Mesendoderm (in vitro differentiated cells): ENCODE measurements around the gene APP. TPM values are rescaled to one million over a fixed set of nuclear protein-coding genes. Genes with fewer than 3 reads are reported as not detected.

Source experiments
- DNase-seq: peaks from one replicate; pipeline ENCODE4 v3.0.0; 2013
- H2AK5ac ChIP-seq: 2 replicates; pipeline ENCODE4 v1.6.1; 2013; ENCODE audit warnings: low read length, inconsistent platforms
- H2BK120ac ChIP-seq: 2 replicates; pipeline ENCODE4 v1.6.1; 2013; ENCODE audit warnings: low read depth, mild to moderate bottlenecking, low read length, moderate library complexity, mixed read lengths
- H2BK15ac ChIP-seq: replicated peaks from 2 replicates; pipeline ENCODE4 v1.6.1; 2013; ENCODE audit warnings: low read depth, mild to moderate bottlenecking, moderate library complexity
- H2BK5ac ChIP-seq: 2 replicates; pipeline ENCODE4 v1.6.1; 2013; ENCODE audit warnings: low read length, inconsistent platforms
- H3K18ac ChIP-seq: 2 replicates; pipeline ENCODE4 v1.6.1; 2013; ENCODE audit warnings: mild to moderate bottlenecking, low read length, mixed read lengths
- H3K23ac ChIP-seq: one replicate; pipeline ENCODE4 v1.6.1; 2013; ENCODE audit warnings: low read length
- H3K27ac ChIP-seq: 2 replicates; pipeline ENCODE4 v1.5.1; 2013; ENCODE audit warnings: low read depth, mild to moderate bottlenecking, inconsistent platforms, low read length, moderate library complexity
- H3K27me3 ChIP-seq: 2 replicates; pipeline ENCODE4 v1.6.1; 2013; ENCODE audit warnings: low read length, control low read depth, mild to moderate bottlenecking, inconsistent platforms; ENCODE audit not compliant: insufficient read depth, poor library complexity
- H3K36me3 ChIP-seq: 2 replicates; pipeline ENCODE4 v1.6.1; 2013; ENCODE audit warnings: low read length, inconsistent platforms; ENCODE audit not compliant: control insufficient read depth, insufficient read depth
- H3K4ac ChIP-seq: one replicate; pipeline ENCODE4 v1.6.1; 2013; ENCODE audit warnings: low read depth, mild to moderate bottlenecking, low read length, moderate library complexity
- H3K4me1 ChIP-seq: 2 replicates; pipeline ENCODE4 v1.6.1; 2013; ENCODE audit warnings: low read depth, low read length, inconsistent platforms; ENCODE audit not compliant: control insufficient read depth
- H3K4me2 ChIP-seq: 2 replicates; pipeline ENCODE4 v1.6.1; 2013; ENCODE audit warnings: low read length
- H3K4me3 ChIP-seq: 2 replicates; pipeline ENCODE4 v1.5.1; 2013; ENCODE audit warnings: mild to moderate bottlenecking, low read length
- H3K56ac ChIP-seq: one replicate; pipeline ENCODE4 v1.6.1; 2013; ENCODE audit warnings: low read length
- H3K79me1 ChIP-seq: 2 replicates; pipeline ENCODE4 v1.6.1; 2013; ENCODE audit warnings: low read length, inconsistent platforms
- H3K79me2 ChIP-seq: 2 replicates; pipeline ENCODE4 v1.6.1; 2013; ENCODE audit warnings: mild to moderate bottlenecking, low read length; ENCODE audit not compliant: control insufficient read depth, insufficient read depth
- H3K9ac ChIP-seq: 2 replicates; pipeline ENCODE4 v1.6.1; 2013; ENCODE audit warnings: low read length, inconsistent platforms
- H4K5ac ChIP-seq: one replicate; pipeline ENCODE4 v1.6.1; 2013; ENCODE audit warnings: low read length
- H4K8ac ChIP-seq: one replicate; pipeline ENCODE4 v1.6.1; 2013; ENCODE audit warnings: low read depth, mild to moderate bottlenecking, control low read depth, low read length, moderate library complexity
- WGBS: extraction: QIAGEN DNeasy Blood & Tissue Kit; methylation state at CpG from one replicate; pipeline ENCODE4 v1.1.7; 2013; ENCODE audit warnings: low lambda C conversion rate, missing lambda C conversion rate; ENCODE audit not compliant: insufficient coverage; ENCODE audit errors: extremely low coverage; 5-methylcytosine and 5-hydroxymethylcytosine counted together
- small RNA-seq: library from polyadenylated mRNA; stranded (forward); fragments of <200 nt; extraction: miRNeasy Mini kit (QIAGEN cat#:217004); gene quantifications from one replicate; pipeline ENCODE3, GENCODE V24; 2013; ENCODE audit not compliant: insufficient read depth

The APP gene

DNA sequence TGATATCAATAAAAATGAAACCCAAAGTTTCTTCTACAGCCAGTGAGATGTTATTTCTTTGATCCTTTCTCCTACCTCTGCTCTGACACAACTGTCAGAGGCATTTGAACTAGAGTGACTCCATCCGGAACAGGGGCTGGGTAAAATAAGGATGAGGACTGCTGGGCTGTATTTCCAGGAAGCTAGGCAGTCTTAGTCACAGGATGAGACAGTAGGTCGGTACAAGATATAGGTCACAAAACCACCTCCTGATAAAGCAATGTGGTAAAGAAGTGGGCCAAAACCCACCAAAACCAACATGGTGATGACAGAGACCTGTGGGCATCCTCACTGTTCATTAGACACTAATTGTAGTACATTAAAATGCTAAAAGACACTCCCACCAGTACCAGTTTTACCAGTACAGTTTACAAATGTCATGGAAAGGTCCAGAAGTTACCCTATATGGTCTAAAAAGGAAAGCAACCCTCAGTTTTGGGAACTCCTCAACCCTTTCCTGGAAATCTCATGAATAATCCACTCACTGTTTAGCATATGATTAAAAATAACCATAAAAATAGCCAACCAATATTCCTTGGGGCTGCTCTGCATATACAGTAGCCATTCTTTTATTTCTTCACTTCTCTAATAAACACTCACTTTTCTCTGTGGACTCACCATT, 339.1 kb downstream of the APP start:
- no peak for DNase-seq
- Histone ChIP-seq H2AK5ac (no peak overlapping the region), H3K27ac (no peak overlapping the region), H3K4me2 (no peak overlapping the region), H3K79me2 (no peaks in the 10 kb centered on the region), H3K4me1 (no peaks in the 10 kb centered on the region), H3K79me1 (no peaks in the 10 kb centered on the region), H3K9ac (no peak overlapping the region), H2BK5ac (no peak overlapping the region), H2BK15ac (no peak overlapping the region), H3K27me3 (no peaks in the 10 kb centered on the region), H4K8ac (no peak overlapping the region), H3K4me3 (no peak overlapping the region), H3K36me3 (no peaks in the 10 kb centered on the region), H3K18ac (no peak overlapping the region), H3K56ac (no peak overlapping the region), H2BK120ac (no peak overlapping the region), H4K5ac (no peak overlapping the region), H3K4ac (no peak overlapping the region), H3K23ac (no peak overlapping the region)
- WGBS: no CpG with 5 or more reads among the region's 2 CpGs

Small RNA genes within 50 kb of the gene (small RNA-seq; reads per million reads assigned to genes)
- not detected for gene RNU6-123P
- gene RNU6-926P: not detected
